A549 (cell line): Measurements from ENCODE around the gene ADAMTS14. TPM values are rescaled to one million over a fixed set of nuclear protein-coding genes. Genes with fewer than 3 reads are reported as not detected.

Experiments used
- ATAC-seq, 2 experiments: fragments of 200-7000 bp in 1 of 2; fragments of >200 bp in 1 of 2; cut with Nextera tagmentation in 1 of 2; cut with Tn5 transposase in 1 of 2; 3 replicates each; pipeline versions ENCODE4 v1.8.0 to v1.9.1; 2018 to 2020; ENCODE audit warnings: mild to moderate bottlenecking in 1 of 2, moderate library complexity in 1 of 2
- CTCF ChIA-PET: fragments of 300-600 bp; sonication (Branson Sonifier 250); formaldehyde crosslinking; extraction: SDS; loops from one replicate; lab custom pipeline; 2021; ENCODE audit warnings: antibody characterized with exemption, inconsistent platforms; lab: Yijun Ruan, JAX
- POLR2A ChIA-PET: fragments of 350-600 bp; formaldehyde crosslinking; extraction: SDS; loops from one replicate; lab custom pipeline; 2021; ENCODE audit warnings: antibody characterized with exemption, inconsistent platforms; lab: Yijun Ruan, JAX
- DNase-seq, 2 experiments: peaks; one replicate each; pipeline versions ENCODE4 v3.0.0 to v3.0.0-alpha.2; 2011 to 2016; ENCODE audit warnings: low read depth in 1 of 2, low spot score in 1 of 2
- FAIRE-seq: peaks from 2 replicates; lab custom pipeline; 2011; peaks lifted over from hg19 to GRCh38; lab: Jason Lieb, UNC
- H3K27ac ChIP-seq, 2 experiments: fragments of >200 bp; sonication (Bioruptor Twin); formaldehyde crosslinking; 3 replicates each; pipeline ENCODE4 v1.5.1; 2016 to 2017
- H3K4me1 ChIP-seq: fragments of >200 bp; sonication (Bioruptor Twin); formaldehyde crosslinking; 3 replicates; pipeline ENCODE4 v1.6.1; 2016
- H3K4me2 ChIP-seq: fragments of >200 bp; sonication (Bioruptor Twin); formaldehyde crosslinking; 3 replicates; pipeline ENCODE4 v1.6.1; 2016
- H3K4me3 ChIP-seq: fragments of >200 bp; sonication (Bioruptor Twin); formaldehyde crosslinking; 3 replicates; pipeline ENCODE4 v1.5.1; 2016
- H3K9me3 ChIP-seq: fragments of >200 bp; sonication (Bioruptor Twin); formaldehyde crosslinking; 3 replicates; pipeline ENCODE4 v1.6.1; 2016
- CBX8 ChIP-seq: fragments of 200-600 bp; sonication (generic); IDR thresholded peaks from 2 replicates; pipeline ENCODE4 v1.6.1; 2016
- CEBPB ChIP-seq, 2 experiments: fragments of >200 bp in 1 of 2; sonication (Bioruptor Twin) in 1 of 2; formaldehyde crosslinking in 1 of 2; IDR thresholded peaks; 2 replicates each; pipeline ENCODE4 v1.6.1; 2012 to 2016
- CHD2 ChIP-seq: fragments of 150-350 bp; IDR thresholded peaks from 2 replicates; pipeline ENCODE4 v1.6.1; 2014; ENCODE audit warnings: low read length; ENCODE audit not compliant: partially characterized antibody
- ESRRA ChIP-seq: fragments of 150-350 bp; IDR thresholded peaks from 2 replicates; pipeline ENCODE4 v1.6.1; 2014; ENCODE audit warnings: mild to moderate bottlenecking, low read length, borderline replicate concordance
- FOSL2 ChIP-seq, 2 experiments: fragments of 450-650 bp in 1 of 2; fragments of >200 bp in 1 of 2; sonication (Bioruptor Twin) in 1 of 2; formaldehyde crosslinking; IDR thresholded peaks; 2 replicates each; pipeline versions ENCODE4 v1.5.0 to v1.6.1; 2016 to 2020; ENCODE audit warnings: mild to moderate bottlenecking in 1 of 2, moderate library complexity in 1 of 2
- GATA3 ChIP-seq: IDR thresholded peaks from 2 replicates; pipeline ENCODE4 v1.6.1; 2012; ENCODE audit warnings: borderline replicate concordance
- HOXA7 ChIP-seq: fragments of 250-450 bp; sonication (Bioruptor Pico); IDR thresholded peaks from 2 replicates; pipeline ENCODE4 v1.5.0; 2020; ENCODE audit warnings: mild to moderate bottlenecking, moderate library complexity
- JUN ChIP-seq, 2 experiments: fragments of >200 bp; sonication (Bioruptor Twin); formaldehyde crosslinking; IDR thresholded peaks; 2 replicates in 1 of 2; 3 replicates in 1 of 2; pipeline ENCODE4 v1.6.1; 2016 to 2017
- JUNB ChIP-seq: fragments of >200 bp; sonication (Bioruptor Twin); formaldehyde crosslinking; IDR thresholded peaks from 2 replicates; pipeline ENCODE4 v1.6.1; 2016
- KDM1A ChIP-seq: fragments of 200-600 bp; sonication (generic); IDR thresholded peaks from 2 replicates; pipeline ENCODE4 v1.6.1; 2016; ENCODE audit warnings: low read depth, mild to moderate bottlenecking
- MAFK ChIP-seq: fragments of 450-650 bp; IDR thresholded peaks from 2 replicates; pipeline ENCODE4 v1.6.1; 2014; ENCODE audit not compliant: partially characterized antibody
- MYC ChIP-seq: IDR thresholded peaks from 2 replicates; pipeline ENCODE4 v1.6.1; 2012; ENCODE audit warnings: mild to moderate bottlenecking, inconsistent platforms, low read length, improper control_type of control experiment, borderline replicate concordance
- NPAS2 ChIP-seq: fragments of 250-450 bp; sonication (Bioruptor Pico); IDR thresholded peaks from 2 replicates; pipeline ENCODE4 v1.8.0; 2022; ENCODE audit warnings: mild to moderate bottlenecking, moderate library complexity, borderline replicate concordance
- POLR2AphosphoS2 ChIP-seq: conservative IDR thresholded peaks from 2 replicates; pipeline ENCODE4 v1.6.1; 2012; ENCODE audit warnings: low read length, improper control_type of control experiment, inconsistent platforms
- RARB ChIP-seq: fragments of 250-450 bp; sonication (Bioruptor Pico); IDR thresholded peaks from 2 replicates; pipeline ENCODE4 v1.8.0; 2021; ENCODE audit warnings: mild to moderate bottlenecking, moderate library complexity
- RCOR1 ChIP-seq: fragments of 150-350 bp; IDR thresholded peaks from 2 replicates; pipeline ENCODE4 v1.6.1; 2014; ENCODE audit warnings: antibody characterized with exemption, low read length, low read depth
- SMC3 ChIP-seq: fragments of >200 bp; sonication (Bioruptor Twin); formaldehyde crosslinking; IDR thresholded peaks from 3 replicates; pipeline ENCODE4 v1.6.1; 2018; ENCODE audit warnings: inconsistent platforms
- SREBF2 ChIP-seq: fragments of 450-650 bp; IDR thresholded peaks from 2 replicates; pipeline ENCODE4 v1.6.1; 2014; ENCODE audit warnings: mild to moderate bottlenecking, moderate library complexity
- ZFP36 ChIP-seq: fragments of 450-650 bp; IDR thresholded peaks from 2 replicates; pipeline ENCODE4 v1.6.1; 2014; ENCODE audit warnings: borderline replicate concordance; ENCODE audit not compliant: partially characterized antibody
- ZSCAN20 ChIP-seq: fragments of 250-450 bp; sonication (Bioruptor Pico); IDR thresholded peaks from 2 replicates; pipeline ENCODE4 v1.8.0; 2022; ENCODE audit warnings: mild to moderate bottlenecking, moderate library complexity
- WGBS: methylation state at CpG from one replicate; pipeline ENCODE4 v1.1.6; 2017; ENCODE audit errors: missing lambda C conversion rate; 5-methylcytosine and 5-hydroxymethylcytosine counted together
- polyA plus RNA-seq, 4 experiments: library from polyadenylated mRNA; depleted of rRNA in 3 of 4; stranded (reverse); fragments of >200 nt; fragmentation: RNase III in 1 of 4; extraction: RNeasy Plus Mini Kit Qiagen cat#74134 plus additional on column Dnase treatment in 1 of 4; gene quantifications; 2 replicates in 3 of 4; 3 replicates in 1 of 4; pipeline ENCODE4 v1.2.3, GENCODE V29; 2011 to 2017
- TF ChIP-seq, protein P1 (sequence below): IDR thresholded peaks from 2 replicates; pipeline ENCODE4 v1.6.1; 2012; ENCODE audit warnings: low read depth, borderline replicate concordance
- TF ChIP-seq, protein P2 (sequence below): fragments of 250-450 bp; sonication (Bioruptor Pico); IDR thresholded peaks from 2 replicates; pipeline ENCODE4 v1.5.0; 2020; ENCODE audit warnings: low read depth, mild to moderate bottlenecking, moderate library complexity
- TF ChIP-seq, protein P3 (sequence below): fragments of 450-650 bp; IDR thresholded peaks from 2 replicates; pipeline ENCODE4 v1.6.1; 2014; ENCODE audit warnings: antibody characterized with exemption
- TF ChIP-seq, protein P4 (sequence below): fragments of 150-350 bp; IDR thresholded peaks from 2 replicates; pipeline ENCODE4 v1.6.1; 2014; ENCODE audit warnings: low read depth, mild to moderate bottlenecking, low read length

The ADAMTS14 gene
- polyA plus RNA-seq, 2 of the 4 experiments (the other 2 are of a cell fraction), result 0.03 TPM; not detected in 1

DNA sequence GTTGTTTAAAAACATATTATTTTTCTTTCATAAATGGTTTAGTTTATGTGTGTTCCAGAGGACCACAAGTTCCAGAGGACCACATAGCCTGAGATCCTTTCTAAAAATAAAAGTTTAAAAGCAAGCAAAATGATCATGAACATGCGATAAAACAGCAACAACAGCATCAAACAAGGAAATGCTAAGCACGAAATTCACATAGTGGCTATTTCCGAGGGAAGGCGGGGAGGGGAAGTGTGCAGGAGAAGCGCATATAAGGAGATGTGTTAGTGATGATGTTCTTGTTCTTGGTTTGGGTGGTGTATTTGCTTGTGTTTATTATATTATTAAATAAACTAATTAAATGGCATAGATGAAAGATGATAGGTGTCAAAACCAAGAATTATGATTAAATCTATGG lies 111.7 kb downstream of the ADAMTS14 start (continued):
- TF ChIP-seq FOSL2 (IDR thresholded peaks at IDR 0.05), result no peak
- TF ChIP-seq FOSL2 (CRISPR knock-in tag; IDR thresholded peaks at IDR 0.05), result no peak
- no peak for TF ChIP-seq KDM1A
- no peak for TF ChIP-seq SREBF2
- TF ChIP-seq, protein P1, sequence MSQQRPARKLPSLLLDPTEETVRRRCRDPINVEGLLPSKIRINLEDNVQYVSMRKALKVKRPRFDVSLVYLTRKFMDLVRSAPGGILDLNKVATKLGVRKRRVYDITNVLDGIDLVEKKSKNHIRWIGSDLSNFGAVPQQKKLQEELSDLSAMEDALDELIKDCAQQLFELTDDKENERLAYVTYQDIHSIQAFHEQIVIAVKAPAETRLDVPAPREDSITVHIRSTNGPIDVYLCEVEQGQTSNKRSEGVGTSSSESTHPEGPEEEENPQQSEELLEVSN, result no peak
- no peak for TF ChIP-seq JUNB
- TF ChIP-seq JUN (IDR thresholded peaks at IDR 0.05), result no peak
- TF ChIP-seq RARB (CRISPR knock-in tag), result no peak
- no peak for TF ChIP-seq CEBPB (IDR thresholded peaks at IDR 0.05)
- TF ChIP-seq, protein P2, sequence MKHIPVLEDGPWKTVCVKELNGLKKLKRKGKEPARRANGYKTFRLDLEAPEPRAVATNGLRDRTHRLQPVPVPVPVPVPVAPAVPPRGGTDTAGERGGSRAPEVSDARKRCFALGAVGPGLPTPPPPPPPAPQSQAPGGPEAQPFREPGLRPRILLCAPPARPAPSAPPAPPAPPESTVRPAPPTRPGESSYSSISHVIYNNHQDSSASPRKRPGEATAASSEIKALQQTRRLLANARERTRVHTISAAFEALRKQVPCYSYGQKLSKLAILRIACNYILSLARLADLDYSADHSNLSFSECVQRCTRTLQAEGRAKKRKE (CRISPR knock-in tag), result no peak
- TF ChIP-seq, all 56 proteins: peak for 0

DNA sequence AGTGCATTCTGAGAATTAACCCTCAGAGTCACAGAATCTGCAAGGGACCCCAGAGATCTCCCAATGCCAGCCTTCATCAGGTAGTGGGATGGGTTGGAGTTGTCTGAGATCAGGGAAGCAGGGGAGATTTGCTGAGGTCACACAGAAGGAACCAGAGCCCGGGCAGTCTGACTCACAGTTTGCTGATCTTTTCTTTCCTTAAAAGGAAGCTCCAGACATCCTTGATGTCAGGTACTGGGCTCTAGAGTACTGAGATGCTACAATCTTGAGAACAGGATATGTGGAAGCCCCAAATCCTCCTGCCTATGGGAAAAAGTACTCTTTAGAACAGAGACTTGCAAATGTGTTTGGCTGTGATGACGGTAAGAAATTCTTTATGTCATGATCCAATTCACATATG lies 112.2 kb downstream of the ADAMTS14 start:
- TF ChIP-seq NPAS2 (no peak), ESRRA (no peak), POLR2AphosphoS2 (no peak), MAFK (no peak), RCOR1 (no peak), HOXA7 (CRISPR knock-in tag) (no peak), GATA3 (no peak), KDM1A (no peak), CBX8 (no peak), CEBPB (IDR thresholded peaks at IDR 0.05) (no peak), ZFP36 (no peak)
- ATAC-seq (peak; percentile 49 to 64; a peak in 3 of 6 replicates), FAIRE-seq (no peak), DNase-seq (peak in 1 of 2 experiments; percentile 33)
- ChIA-PET POLR2A (no interaction called here), CTCF (no interaction called here)
- no peak overlapping the region for H3K27ac ChIP-seq
- 41% methylated on average over 2 of the region's 2 CpGs for WGBS
- H3K4me1 ChIP-seq, result no peaks in the 10 kb centered on the region
- peaks cover 4% of the 10 kb centered on the region; the same call in 1 of the 3 replicates for H3K9me3 ChIP-seq
- H3K4me3 ChIP-seq, result no peak overlapping the region
- H3K4me2 ChIP-seq, result no peak overlapping the region

DNA sequence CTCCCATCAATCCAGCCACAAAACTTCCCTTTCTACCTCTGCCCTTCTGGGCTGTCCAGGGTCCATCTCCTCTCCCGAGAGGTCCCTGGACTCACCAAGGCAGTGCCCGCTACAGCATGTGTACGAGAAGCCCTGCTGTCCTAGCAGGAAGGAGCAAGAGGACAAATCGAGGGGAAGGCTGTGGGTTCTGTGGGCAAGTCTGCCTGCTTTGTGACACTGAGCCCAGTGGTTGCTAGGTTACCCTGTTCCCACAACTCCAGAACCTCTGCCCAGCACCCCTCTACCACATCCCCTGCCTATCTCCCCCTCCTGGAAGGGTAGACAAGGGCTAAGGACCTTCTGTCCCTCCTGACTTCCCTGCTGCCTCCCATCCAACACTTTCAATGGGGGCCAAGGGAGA lies 112.9 kb downstream of the ADAMTS14 start, which contains the start of gene TBATA:
TSS of gene TBATA (minus strand) at position 188 of the 400 bp plus-strand sequence. CDS start 1,998 bp downstream, outside the sequence.
- DNase-seq, result no peak
- no peak for FAIRE-seq
- ChIA-PET CTCF (interaction anchor here (0.5 kb wide), 1 partner anchor 136 kb away, joined by 3 read pairs; no protein-coding TSS in a partner anchor), POLR2A (no interaction called here)
- H3K27ac ChIP-seq, result no peak within 1 kb of the TSS
- H3K9me3 ChIP-seq, result peaks cover 4% of the 10 kb centered on the region; the same call in 1 of the 3 replicates
- no peak; a peak in 2 of 6 replicates for ATAC-seq
- 72% methylated on average over 4 of the region's 4 CpGs for WGBS
- no peaks in the 10 kb centered on the region for H3K4me1 ChIP-seq
- no peak within 1 kb of the TSS for H3K4me2 ChIP-seq
- H3K4me3 ChIP-seq, result no peak within 1 kb of the TSS
- TF ChIP-seq, protein P3, sequence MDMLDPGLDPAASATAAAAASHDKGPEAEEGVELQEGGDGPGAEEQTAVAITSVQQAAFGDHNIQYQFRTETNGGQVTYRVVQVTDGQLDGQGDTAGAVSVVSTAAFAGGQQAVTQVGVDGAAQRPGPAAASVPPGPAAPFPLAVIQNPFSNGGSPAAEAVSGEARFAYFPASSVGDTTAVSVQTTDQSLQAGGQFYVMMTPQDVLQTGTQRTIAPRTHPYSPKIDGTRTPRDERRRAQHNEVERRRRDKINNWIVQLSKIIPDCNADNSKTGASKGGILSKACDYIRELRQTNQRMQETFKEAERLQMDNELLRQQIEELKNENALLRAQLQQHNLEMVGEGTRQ, result no peak

DNA sequence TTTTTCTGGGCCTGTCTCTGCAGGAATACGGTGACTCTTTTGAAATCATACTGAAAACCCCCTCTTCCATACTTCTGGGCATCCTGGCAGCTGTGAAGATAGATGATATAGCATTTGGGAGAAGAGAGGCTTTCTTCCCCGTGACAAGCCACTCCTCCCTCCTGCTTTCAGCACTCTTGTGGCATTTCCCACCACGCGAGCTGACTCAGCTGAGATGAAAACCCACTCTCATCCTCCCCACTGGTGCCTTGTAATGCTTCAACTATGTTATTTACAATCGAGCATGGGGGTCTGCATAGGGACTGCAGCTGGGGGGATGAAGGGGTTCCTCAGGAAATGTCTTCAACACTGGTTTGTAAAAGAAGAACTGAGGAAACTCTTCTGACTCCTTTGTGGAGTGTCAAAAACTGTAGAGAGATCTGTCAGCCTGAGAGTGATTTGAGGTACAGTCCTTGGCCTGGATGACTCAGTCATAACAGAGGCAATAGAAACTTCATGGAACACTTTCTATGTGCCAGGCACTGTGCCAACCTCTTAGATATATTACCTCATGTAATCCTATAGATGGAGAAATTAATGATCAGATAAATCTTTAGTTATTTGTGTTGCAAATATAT lies 114.6 kb downstream of the ADAMTS14 start:
- 65% methylated on average over 5 of the region's 5 CpGs for WGBS

More for the DNA sequence above, 114.6 kb downstream of the ADAMTS14 start:
- POLR2A ChIA-PET, result no interaction called here
- no peak for TF ChIP-seq CEBPB (IDR thresholded peaks at IDR 0.05)
- TF ChIP-seq SMC3, result no peak
- TF ChIP-seq CHD2, result no peak
- no peak for TF ChIP-seq MAFK
- TF ChIP-seq RARB (CRISPR knock-in tag), result no peak
- TF ChIP-seq MYC, result no peak
- no peak for TF ChIP-seq JUN (IDR thresholded peaks at IDR 0.05)
- no peak for TF ChIP-seq ZSCAN20 (CRISPR knock-in tag)
- TF ChIP-seq, protein P4, sequence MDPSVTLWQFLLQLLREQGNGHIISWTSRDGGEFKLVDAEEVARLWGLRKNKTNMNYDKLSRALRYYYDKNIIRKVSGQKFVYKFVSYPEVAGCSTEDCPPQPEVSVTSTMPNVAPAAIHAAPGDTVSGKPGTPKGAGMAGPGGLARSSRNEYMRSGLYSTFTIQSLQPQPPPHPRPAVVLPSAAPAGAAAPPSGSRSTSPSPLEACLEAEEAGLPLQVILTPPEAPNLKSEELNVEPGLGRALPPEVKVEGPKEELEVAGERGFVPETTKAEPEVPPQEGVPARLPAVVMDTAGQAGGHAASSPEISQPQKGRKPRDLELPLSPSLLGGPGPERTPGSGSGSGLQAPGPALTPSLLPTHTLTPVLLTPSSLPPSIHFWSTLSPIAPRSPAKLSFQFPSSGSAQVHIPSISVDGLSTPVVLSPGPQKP, result no peak
- TF ChIP-seq, all 56 proteins: peak for 0
- H3K9me3 ChIP-seq, result peaks cover 4% of the 10 kb centered on the region; the same call in 1 of the 3 replicates
- H3K27ac ChIP-seq, result no peak overlapping the region
- no peak overlapping the region for H3K4me2 ChIP-seq
- no peaks in the 10 kb centered on the region for H3K4me1 ChIP-seq
- H3K4me3 ChIP-seq, result no peak overlapping the region
- DNase-seq (no peak), FAIRE-seq (no peak), ATAC-seq (no peak)
- CTCF ChIA-PET, result interaction anchor here (1.0 to 1.8 kb wide), 2 partner anchors 28 to 237 kb away, joined by 3 to 4 read pairs; no protein-coding TSS in a partner anchor
